ENCODE measurements around the gene RYR2. TPM values are rescaled to one million over a fixed set of nuclear protein-coding genes. Genes with fewer than 3 reads are reported as not detected.

The RYR2 gene
- polyA plus RNA-seq, 1 of the 3 experiments (the other 2 are of a cell fraction), result under 0.01 TPM

- Histone ChIP-seq H2AFZ (ENCODE audit: low read depth) (no peak overlapping the region), H3K4me2 (no peak overlapping the region), H3K9ac (no peak overlapping the region), H4K20me1 (ENCODE audit: insufficient read depth) (no peaks in the 10 kb centered on the region), H3K9me3 (no peaks in the 10 kb centered on the region), H3K4me1 (ENCODE audit: control insufficient read depth in 1 of 2, insufficient read depth in 2 of 2, low read depth in 1 of 2, low read length in 1 of 2) (peaks cover 0 to 4% of the 10 kb centered on the region in 2 experiments; a peak in 1 of 4 replicates), H3K36me3 (replicated peaks in 1 of 2; ENCODE audit: control insufficient read depth in 1 of 2, insufficient read depth in 2 of 2, low read length in 1 of 2) (no peaks in the 10 kb centered on the region), H3K9me2 (no peaks in the 10 kb centered on the region), H3K27ac (ENCODE audit: low read depth in 2 of 2, low read length in 1 of 2) (no peak overlapping the region), H3F3A (replicated peaks; ENCODE audit: insufficient read depth) (no peaks in the 10 kb centered on the region), H3K4me3 (ENCODE audit: low read depth in 2 of 2, low read length in 1 of 2) (no peak overlapping the region), H3K79me2 (ENCODE audit: insufficient read depth) (no peaks in the 10 kb centered on the region), H3K27me3 (ENCODE audit: insufficient read depth) (no peaks in the 10 kb centered on the region)
- WGBS (ENCODE audit: low lambda C conversion rate), result 36% methylated on average over 4 of the region's 4 CpGs
- ChIA-PET CTCF (no interaction called here), POLR2A (no interaction called here)
- DNase-seq, result no peak
- no peak for TF ChIP-seq FOXJ3 (CRISPR knock-in tag; IDR thresholded peaks at IDR 0.05)
- TF ChIP-seq FOSL2 (IDR thresholded peaks at IDR 0.05; ENCODE audit: borderline replicate concordance, low read depth), result no peak
- no peak for TF ChIP-seq POLR2AphosphoS5 (IDR thresholded peaks at IDR 0.05; ENCODE audit: low read depth, low read length)
- no peak for TF ChIP-seq USF2 (IDR thresholded peaks at IDR 0.05; ENCODE audit: borderline replicate concordance, low read depth, low read length)
Observed at GRCh38 chr1:237204841-237205240, 162.9 kb downstream of the RYR2 start.

DNA sequence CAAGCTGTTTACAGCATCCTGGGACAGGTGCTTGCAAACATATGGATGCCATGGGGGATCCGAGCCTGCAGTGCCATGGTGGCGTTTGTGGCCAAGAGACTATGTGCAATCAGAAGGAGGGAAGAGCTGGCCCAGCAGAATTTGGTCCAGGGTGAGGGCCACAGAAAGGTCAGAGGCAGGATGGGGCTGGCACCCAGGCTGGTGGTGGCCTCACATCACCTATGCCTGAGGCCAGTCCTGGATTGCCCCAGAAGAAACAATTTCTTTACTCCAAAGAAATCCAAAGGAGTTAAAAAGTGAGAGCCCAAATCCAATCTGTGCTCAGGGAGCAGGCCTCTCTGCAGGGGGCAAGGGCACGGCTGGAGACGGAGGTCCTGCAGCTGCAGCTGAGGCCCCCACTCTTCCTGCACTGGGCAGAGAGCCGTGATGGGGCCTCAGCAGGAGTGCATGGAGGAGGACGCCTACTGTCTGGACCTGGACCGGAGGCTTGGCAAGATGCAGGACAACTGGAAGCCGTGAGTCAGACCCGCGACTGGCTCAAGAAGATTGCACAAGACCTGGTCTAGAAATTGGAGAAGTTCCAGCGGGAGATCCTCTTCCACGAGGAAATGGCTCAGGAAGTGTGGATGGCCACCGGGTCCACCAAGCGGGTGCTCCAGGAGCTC, 163.5 kb downstream of the RYR2 start:
- Histone ChIP-seq H3K9me3 (no peaks in the 10 kb centered on the region), H3K9me2 (no peaks in the 10 kb centered on the region), H3K4me3 (ENCODE audit: low read depth in 2 of 2, low read length in 1 of 2) (no peak overlapping the region), H3K27me3 (ENCODE audit: insufficient read depth) (no peaks in the 10 kb centered on the region), H3K9ac (no peak overlapping the region), H3K4me2 (no peak overlapping the region), H3K79me2 (ENCODE audit: insufficient read depth) (no peaks in the 10 kb centered on the region), H2AFZ (ENCODE audit: low read depth) (no peak overlapping the region), H3F3A (replicated peaks; ENCODE audit: insufficient read depth) (no peaks in the 10 kb centered on the region), H4K20me1 (ENCODE audit: insufficient read depth) (no peaks in the 10 kb centered on the region), H3K27ac (ENCODE audit: low read depth in 2 of 2, low read length in 1 of 2) (no peak overlapping the region), H3K4me1 (ENCODE audit: control insufficient read depth in 1 of 2, insufficient read depth in 2 of 2, low read depth in 1 of 2, low read length in 1 of 2) (peaks cover 0 to 4% of the 10 kb centered on the region in 2 experiments; a peak in 1 of 4 replicates), H3K36me3 (replicated peaks in 1 of 2; ENCODE audit: control insufficient read depth in 1 of 2, insufficient read depth in 2 of 2, low read length in 1 of 2) (no peaks in the 10 kb centered on the region)
- POLR2A ChIA-PET, result no interaction called here
- WGBS (ENCODE audit: low lambda C conversion rate), result 57% methylated on average over 11 of the region's 14 CpGs
- CTCF ChIA-PET, result no interaction called here
- TF ChIP-seq SMC3 (IDR thresholded peaks at IDR 0.05; ENCODE audit: low read depth, low read length) (no peak), FOXM1 (IDR thresholded peaks at IDR 0.05; ENCODE audit: low read depth) (no peak), NRF1 (IDR thresholded peaks at IDR 0.05; ENCODE audit: low read depth, low read length) (no peak), CTCF (IDR thresholded peaks at IDR 0.05) (no peak), USF2 (IDR thresholded peaks at IDR 0.05; ENCODE audit: borderline replicate concordance, low read depth, low read length) (no peak), YY1 (IDR thresholded peaks at IDR 0.05; ENCODE audit: low read depth) (no peak)
- DNase-seq, result no peak

Measured in SK-N-SH (cell line).